Left ventricle myocardium inferior (tissue), 1 donor: ENCODE measurements around the gene SPCS2. TPM values are rescaled to one million over a fixed set of nuclear protein-coding genes. Genes with fewer than 3 reads are reported as not detected.

ENCODE experiments used
- DNase-seq: peaks from one replicate; pipeline ENCODE4 v3.0.0-alpha.2; 2020
- H3K27ac ChIP-seq: fragments of 200-600 bp; replicated peaks from 2 replicates; pipeline ENCODE4 v1.8.0; 2021
- H3K27me3 ChIP-seq: fragments of 200-600 bp; 2 replicates; pipeline ENCODE4 v1.8.0; 2021; ENCODE audit warnings: low read depth
- H3K36me3 ChIP-seq: fragments of 200-600 bp; 2 replicates; pipeline ENCODE4 v1.8.0; 2021
- H3K4me1 ChIP-seq: fragments of 200-600 bp; 2 replicates; pipeline ENCODE4 v1.8.0; 2021
- H3K4me3 ChIP-seq: fragments of 200-600 bp; 2 replicates; pipeline ENCODE4 v1.8.0; 2021; ENCODE audit warnings: mild to moderate bottlenecking, moderate library complexity
- H3K9me3 ChIP-seq: fragments of 200-600 bp; replicated peaks from 2 replicates; pipeline ENCODE4 v1.8.0; 2021
- intact Hi-C: fragments of 100-400 bp; cut with micrococcal nuclease; formaldehyde crosslinking; loops from one replicate; pipeline ENCODE4 v1.11.0; 2022
- total RNA-seq: library from RNA; stranded (reverse); fragmentation: NEBNext Ultra II Directional; extraction: Animal tissue kit (Norgen Biotek cat#: 25700); gene quantifications from one replicate; pipeline ENCODE4 v1.2.1, GENCODE V29; 2021
- TF ChIP-seq, protein P1 (sequence below): fragments of 200-600 bp; IDR thresholded peaks from 2 replicates; pipeline ENCODE4 v1.8.0; 2021; ENCODE audit warnings: antibody characterized with exemption, mild to moderate bottlenecking, borderline replicate concordance
- donor health status: DM: no; HTN: yes; CAD: no; lungs with severe emphysema.

SPCS2 gene
- total RNA-seq, 1 donor from 2014 or later: 103 TPM

GRCh38 chr11:74923125-74923524 lies 25.9 kb upstream of the SPCS2 start:
- Histone ChIP-seq H3K36me3 (peaks cover 46% of the 10 kb centered on the region), H3K27ac (no peak overlapping the region), H3K27me3 (no peaks in the 10 kb centered on the region), H3K4me1 (no peaks in the 10 kb centered on the region), H3K4me3 (no peak overlapping the region), H3K9me3 (no peaks in the 10 kb centered on the region)
- TF ChIP-seq, protein P1, sequence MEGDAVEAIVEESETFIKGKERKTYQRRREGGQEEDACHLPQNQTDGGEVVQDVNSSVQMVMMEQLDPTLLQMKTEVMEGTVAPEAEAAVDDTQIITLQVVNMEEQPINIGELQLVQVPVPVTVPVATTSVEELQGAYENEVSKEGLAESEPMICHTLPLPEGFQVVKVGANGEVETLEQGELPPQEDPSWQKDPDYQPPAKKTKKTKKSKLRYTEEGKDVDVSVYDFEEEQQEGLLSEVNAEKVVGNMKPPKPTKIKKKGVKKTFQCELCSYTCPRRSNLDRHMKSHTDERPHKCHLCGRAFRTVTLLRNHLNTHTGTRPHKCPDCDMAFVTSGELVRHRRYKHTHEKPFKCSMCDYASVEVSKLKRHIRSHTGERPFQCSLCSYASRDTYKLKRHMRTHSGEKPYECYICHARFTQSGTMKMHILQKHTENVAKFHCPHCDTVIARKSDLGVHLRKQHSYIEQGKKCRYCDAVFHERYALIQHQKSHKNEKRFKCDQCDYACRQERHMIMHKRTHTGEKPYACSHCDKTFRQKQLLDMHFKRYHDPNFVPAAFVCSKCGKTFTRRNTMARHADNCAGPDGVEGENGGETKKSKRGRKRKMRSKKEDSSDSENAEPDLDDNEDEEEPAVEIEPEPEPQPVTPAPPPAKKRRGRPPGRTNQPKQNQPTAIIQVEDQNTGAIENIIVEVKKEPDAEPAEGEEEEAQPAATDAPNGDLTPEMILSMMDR: no peak
- no peak for DNase-seq
- intact Hi-C loops: no loop called here

GRCh38 chr11:74925281-74925680 lies 23.8 kb upstream of the SPCS2 start:
- intact Hi-C loops: no loop called here
- TF ChIP-seq, protein P1: no peak
- H3K36me3 ChIP-seq: peaks cover 32% of the 10 kb centered on the region
- H3K27me3 ChIP-seq: no peaks in the 10 kb centered on the region
- H3K4me1 ChIP-seq: no peaks in the 10 kb centered on the region
- H3K9me3 ChIP-seq: no peaks in the 10 kb centered on the region
- no peak overlapping the region for H3K4me3 ChIP-seq
- H3K27ac ChIP-seq: no peak overlapping the region
- no peak for DNase-seq

DNA sequence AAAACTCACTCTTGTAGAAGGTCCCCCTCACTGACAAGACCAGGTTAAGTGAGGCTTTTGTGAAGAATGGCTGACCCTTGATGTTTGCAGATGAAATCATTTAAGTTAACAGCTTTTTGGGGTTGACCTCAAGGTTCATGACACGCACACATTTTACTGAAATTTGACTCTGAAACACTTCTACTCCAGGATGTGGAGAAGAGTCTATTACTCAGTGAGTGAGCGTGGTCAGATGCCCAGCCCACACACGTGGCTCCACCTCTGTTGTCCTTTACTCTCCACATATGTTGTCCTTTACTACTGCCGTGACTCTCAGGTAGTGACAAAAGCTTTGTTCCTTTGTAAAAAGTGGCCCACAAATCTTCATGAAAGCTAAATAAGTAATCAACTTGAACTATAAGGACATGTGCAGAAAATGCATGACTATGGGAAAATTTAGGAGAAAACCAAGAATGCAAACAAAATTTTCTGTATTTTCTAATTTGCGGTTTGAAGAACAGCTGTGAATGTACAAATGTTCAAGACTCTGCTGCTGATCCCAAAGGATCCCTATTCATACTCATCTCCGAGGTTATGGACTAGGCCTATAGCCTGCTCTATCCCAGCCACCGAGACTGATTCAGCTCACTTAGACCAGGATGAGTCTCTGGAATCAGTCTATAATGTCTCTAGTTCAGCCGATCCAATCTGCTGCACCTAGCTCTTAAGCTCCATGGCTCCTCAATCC lies 22.6 kb upstream of the SPCS2 start:
- Histone ChIP-seq H3K36me3 (peaks cover 21% of the 10 kb centered on the region), H3K4me1 (no peaks in the 10 kb centered on the region), H3K9me3 (no peaks in the 10 kb centered on the region), H3K27ac (no peak overlapping the region), H3K4me3 (no peak overlapping the region), H3K27me3 (no peaks in the 10 kb centered on the region)
- DNase-seq: no peak
- intact Hi-C loops: no loop called here
- TF ChIP-seq, protein P1: no peak

- no peak for DNase-seq
- Histone ChIP-seq H3K9me3 (no peaks in the 10 kb centered on the region), H3K27ac (no peak overlapping the region), H3K27me3 (no peaks in the 10 kb centered on the region), H3K36me3 (peaks cover 25% of the 10 kb centered on the region), H3K4me3 (no peak overlapping the region), H3K4me1 (no peaks in the 10 kb centered on the region)
- intact Hi-C loops: no loop called here
- TF ChIP-seq, protein P1: no peak
Observed at GRCh38 chr11:74927496-74927895, 21.6 kb upstream of the SPCS2 start.

DNA sequence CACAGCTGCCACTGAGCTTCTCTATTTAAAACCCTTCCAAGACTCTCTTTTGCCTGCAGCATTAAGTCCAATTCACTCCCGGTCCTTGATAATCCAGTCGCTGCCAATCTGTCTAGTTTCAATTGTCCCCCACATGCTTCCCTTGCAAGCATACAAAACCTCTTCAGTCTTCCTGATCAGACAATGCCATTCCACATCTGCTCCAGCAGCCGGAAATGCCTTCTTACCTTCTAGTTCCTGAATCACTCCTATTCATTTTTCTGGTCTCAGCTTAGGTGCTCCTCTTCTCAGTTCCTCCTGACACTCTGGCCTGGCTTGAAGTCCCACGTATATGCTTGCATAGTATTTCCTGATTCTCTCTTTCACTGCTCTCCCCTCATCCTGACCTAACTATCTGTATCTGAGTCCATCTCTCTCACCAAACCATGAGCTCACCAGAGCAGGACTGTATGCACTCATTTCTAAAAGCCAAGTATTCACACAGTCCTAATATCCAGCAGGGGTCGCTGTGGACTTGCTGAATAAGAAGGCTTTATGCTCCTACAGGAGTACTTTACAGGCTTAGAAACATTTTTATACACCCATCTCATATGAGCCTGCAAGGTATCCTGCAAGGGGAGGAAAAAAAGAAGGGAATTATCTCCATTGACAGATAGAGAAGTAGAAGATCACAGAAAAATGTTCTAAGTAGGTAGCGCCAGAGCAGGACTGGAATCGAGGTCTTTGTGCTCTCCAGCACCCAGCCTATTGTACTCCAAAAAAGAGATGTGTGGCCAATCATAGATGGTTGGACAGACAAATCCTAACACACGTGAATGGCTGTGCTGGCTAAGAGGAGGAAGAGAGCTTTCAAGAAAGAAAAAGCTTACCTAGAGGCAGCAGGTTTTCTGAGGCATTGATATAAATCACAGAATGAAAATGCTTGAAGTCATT lies 19.4 kb upstream of the SPCS2 start:
- intact Hi-C loops: loop anchor here (5.0 kb wide), 1 partner anchor 103 kb away; no protein-coding TSS in a partner anchor
- peak; percentile 19 for DNase-seq
- TF ChIP-seq, protein P1: peak; percentile 89
- Histone ChIP-seq H3K9me3 (no peaks in the 10 kb centered on the region), H3K27ac (no peak overlapping the region), H3K4me1 (no peaks in the 10 kb centered on the region), H3K27me3 (no peaks in the 10 kb centered on the region), H3K36me3 (peaks cover 41% of the 10 kb centered on the region), H3K4me3 (no peak overlapping the region)
